Activated CD4-positive, CD25-positive, alpha-beta regulatory T cell (primary cell): ENCODE data around the gene BIVM.

Experiments
- DNase-seq, 4 experiments: peaks; one replicate each; lab custom pipeline; 2025; lab: John Stamatoyannopoulos, UW

Gene BIVM

DNA sequence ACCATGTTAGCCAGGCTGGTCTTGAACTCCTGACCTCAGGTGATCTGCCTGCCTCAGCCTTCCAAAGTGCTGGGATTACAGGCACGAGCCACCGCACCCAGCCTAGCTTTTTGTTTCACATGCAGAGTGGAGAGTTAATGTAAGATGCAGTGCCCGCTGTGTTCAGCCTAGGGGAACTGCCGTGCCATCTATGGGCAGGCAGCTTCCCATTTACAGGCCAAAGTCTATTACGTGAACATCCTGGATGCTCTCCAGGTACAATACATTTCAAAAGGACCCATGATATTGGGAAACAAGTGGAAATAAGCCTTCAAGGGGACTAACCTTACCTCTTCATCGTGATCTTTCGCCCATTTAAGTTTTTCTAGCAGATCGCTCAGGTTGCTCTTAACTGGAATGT lies 10.2 kb upstream of the BIVM start:
- DNase-seq: no peak

DNA sequence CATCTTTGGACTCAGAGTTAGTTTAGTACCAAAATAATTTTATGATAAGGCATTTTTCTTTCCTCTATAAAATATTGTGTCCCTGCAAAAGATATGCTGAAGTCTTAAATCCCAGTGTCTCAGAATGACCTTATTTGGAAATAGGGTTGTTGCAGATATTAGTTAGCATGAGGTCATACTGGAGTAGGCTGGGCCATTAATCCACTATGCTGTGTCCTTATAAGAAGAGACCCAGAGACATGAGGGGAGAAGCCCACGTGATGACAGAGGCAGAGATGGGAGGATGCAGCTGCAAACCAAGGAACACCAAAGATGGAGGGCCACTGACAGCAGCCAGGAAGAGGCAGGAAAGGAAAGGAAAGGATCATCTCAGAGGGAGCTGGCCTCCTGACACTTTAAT lies 6.5 kb upstream of the BIVM start:
- no peak for DNase-seq

DNA sequence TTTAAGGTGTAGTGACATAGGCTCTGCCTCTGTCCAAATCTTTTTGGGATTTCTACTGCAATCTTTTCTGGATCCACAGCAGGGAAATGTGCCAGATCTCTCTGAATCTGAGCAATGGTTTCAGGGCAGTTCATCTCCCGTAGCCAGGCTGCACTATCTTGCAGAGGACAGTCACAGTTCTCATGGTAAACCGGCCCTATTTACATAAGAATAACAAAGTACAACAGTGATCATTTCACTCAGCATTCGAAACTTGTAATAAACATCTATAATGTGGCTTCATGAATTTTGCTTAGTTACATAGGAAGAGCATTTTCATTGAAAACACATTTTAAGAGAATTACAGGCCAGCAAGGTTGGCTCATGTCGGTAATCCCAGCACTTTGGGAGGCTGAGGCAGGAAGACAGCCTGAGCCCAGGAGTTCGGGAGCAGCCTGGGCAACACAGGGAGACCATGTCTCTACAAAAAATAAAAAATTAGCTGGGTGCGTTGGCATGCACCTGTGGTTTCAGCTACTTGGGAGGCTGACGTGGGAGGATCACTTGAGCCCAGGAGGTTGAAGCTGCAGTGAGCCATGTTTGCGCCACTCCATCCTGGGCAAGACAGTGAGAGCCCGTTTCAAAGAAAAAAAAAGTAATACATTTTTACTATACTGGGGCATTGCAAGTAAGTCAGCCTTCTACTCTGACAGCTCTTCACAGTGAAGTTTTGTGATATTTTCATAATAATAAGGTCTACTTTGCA lies 5.1 kb upstream of the BIVM start:
- DNase-seq: no peak

DNA sequence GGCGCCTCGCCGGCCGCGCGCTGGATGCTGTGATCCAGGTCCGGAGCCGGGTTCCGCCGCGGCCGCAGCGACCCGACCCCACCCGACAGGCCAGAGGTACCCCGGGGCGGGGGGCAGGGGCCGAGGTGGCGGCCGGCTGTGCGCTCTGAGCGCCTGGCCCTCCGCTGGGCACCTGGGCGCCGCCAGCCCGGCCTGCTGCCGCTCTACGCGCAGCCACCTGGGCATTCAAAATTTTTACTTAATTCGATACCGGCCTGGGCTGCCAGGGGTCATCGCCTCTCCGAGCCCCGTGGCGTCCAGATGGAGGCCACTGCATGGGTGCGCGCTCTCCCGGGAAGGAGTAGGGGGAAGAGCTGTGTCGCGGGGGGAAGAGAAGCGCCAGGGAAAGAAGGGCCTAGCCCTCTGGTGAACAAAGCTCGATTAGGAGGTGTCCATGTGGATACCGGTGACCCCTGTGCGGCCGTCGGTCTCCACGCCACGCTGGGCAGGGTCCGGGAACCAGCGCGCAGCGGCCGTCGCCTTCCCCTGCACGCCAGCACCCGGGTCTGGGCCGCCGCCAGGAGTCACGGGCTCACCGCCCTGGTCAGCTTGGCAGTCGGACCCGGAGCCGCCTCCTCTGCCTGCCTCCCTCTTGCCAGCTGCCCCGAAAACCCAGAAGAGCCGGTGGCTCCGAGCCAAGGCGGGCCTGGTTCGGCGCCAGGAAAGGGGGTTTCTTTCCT lies 666 bp downstream of the BIVM start:
- DNase-seq: no peak

DNA sequence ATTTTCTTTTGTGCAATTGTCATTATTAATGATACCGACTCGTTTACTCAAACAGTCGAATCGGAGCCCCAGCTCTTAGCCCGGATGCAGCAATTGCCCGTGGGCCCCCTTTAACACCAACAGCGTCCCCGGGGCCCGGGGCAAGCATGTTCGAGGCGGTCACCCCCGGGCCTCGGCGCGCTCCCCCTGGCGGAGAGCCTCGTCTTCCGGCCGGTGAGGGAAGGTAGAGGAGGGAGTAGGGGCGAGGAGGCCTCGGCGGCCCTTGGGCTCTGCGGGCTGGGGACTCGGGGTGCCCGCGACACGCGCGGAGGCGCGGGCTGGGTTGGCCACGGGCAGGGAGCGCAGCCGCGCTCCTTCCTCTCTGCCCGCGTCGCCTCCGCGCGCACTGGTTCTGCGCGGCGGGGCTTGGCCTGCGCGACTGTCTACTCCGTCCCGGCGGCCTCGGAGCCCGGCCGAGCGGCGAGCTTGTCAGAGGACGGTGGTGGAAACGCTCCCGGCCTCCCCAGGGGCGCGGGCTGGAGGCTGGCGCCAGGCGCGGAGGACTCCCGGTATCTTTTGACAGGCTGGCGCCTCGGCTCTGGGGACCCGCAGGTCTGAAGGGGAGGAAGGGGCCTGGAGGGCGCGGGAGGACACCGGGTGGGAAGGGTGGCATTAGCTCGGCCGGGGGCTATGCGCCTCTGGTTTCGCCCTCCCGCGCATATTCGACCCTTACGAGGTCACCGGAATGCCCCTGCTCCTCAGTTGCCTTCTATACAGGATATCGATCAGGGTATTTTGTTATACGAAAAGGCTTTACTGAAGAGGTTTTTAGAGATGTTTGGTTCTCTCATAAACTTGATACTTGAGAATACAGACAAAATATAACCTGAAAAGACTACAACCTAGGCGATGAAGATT lies 1.5 kb downstream of the BIVM start:
- peak; percentile 67 to 71 (median 68) for DNase-seq

DNA sequence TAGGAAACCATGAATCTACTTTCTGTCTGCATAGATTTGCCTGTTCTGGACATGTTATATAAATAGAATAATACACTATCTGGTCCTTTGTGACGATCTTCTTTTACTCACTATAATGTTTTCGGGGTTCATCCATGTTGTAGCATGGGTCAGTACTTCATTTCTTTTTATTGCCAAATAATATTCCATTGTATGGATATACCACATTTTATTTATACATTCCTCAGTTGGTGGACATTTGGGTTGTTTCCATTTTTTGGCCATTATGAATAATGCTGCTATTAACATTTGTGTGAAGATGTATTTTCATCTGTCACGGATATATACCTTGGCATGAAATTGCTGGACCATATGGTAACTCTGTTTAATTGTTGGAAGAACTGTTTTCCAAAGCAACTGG lies 6.8 kb downstream of the BIVM start:
- DNase-seq: no peak

DNA sequence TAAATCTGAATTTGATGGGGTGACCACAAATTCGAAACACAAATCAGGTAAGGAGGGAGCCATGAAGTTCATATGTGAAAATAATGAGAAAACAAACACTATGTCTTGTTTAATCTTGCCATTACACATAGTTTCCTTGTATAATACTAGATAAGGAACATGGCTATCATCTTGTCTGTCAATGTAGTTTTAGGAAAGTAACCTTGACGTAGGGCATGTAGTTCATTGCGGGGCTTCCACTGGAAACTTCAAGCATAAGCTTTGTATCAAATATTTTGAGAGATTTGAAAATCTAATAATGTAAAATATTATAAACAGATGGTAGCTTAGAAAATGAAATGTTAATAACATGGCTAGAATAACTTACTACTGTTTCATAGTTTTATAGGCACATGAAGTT lies 8.8 kb downstream of the BIVM start:
- DNase-seq: no peak

DNA sequence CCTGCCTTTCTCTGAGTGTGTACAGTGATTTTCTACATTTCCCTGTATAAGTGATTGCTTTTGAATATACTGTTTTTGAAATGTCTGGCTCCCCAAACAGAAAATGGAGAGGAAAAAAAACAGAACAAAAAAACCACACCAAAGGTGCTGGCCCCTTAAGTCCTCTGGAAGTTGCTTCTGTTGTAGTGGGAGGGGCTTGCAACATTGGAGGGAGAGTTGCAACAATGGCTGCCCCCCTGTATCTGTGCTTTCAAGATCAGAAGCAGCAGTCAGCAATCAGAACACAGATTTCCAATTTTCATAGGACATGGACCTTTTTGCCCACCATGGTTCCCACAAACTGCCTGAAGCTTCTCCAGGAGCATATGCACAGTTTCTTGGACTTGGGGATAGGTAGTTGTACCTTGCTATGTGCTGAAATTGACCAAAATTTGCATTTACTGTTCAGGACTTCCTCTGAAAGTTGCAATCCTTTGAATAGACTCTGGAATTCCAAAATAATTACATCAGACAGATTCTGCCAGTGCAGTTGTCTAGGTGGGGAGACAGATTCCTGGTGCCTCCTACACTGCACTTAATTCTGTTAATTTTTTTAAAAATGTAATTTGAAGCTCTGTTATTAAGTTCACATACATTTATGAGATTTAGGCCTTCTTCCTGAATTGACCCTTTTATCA lies 13.8 kb downstream of the BIVM start:
- no peak for DNase-seq

DNA sequence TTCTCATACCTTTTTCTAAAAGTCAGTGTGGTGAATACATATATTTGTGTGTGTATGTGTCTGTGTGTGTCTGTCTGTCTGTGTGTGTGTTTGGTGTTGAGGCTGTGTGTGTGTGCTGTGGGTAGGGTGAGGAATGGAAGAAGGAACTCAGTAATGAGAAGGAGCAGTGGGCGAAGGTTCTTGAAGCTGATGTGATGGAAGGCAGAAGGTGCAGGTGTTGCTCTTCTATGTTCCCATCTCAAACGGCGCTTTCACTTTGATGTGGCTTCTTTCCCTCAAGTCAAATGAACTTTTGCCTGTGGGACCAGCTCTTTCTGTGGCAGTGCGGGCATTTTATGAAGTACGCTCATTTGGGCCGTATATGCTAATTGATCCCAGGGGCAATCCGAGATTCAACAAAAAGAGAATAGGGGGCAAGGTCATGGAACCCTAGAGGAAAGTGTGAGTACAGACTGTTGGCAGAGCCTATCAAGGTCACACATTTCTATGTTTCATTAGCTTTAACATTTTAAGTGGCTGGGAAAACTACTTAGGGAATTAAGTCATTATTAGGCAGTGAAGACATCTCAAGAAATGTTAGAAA lies 15.2 kb downstream of the BIVM start:
- no peak for DNase-seq

DNA sequence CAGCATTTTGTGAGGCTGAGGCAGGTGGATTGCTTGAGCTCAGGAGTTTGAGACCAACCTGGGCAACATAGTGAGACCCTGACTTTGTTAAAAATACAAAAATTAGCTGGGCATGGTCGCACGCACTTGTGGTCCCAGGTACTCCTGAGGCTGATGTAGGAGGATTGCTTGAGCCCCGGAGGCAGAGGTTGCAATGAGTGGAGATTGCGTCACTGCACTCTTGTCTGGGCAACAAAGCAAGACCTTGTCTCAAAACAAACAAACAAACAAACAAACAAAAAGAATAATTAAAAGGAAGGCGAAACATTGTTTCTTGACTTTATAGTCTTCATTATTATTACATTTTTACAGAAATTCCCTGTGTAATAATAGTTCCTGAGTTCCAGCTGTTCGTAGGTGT lies 15.9 kb downstream of the BIVM start:
- DNase-seq: no peak

DNA sequence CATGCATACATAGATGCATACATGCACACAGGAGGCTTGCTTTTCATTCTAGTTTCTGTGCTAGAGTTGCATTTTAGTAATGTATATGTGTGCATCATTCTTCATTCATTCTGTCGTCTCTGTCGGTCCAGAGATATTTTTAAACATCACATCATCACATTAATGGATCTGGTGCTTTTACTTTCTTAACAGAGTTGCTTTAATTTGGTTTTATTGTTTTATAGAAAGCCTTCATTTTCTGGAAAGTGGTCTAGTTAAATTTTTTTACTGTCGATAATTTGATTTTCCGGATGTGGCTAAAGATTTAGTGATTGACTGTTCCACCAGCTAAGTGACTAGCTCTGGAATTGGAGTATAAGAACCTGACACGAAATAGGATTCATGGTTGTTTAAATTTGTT lies 16.9 kb downstream of the BIVM start:
- DNase-seq: no peak

DNA sequence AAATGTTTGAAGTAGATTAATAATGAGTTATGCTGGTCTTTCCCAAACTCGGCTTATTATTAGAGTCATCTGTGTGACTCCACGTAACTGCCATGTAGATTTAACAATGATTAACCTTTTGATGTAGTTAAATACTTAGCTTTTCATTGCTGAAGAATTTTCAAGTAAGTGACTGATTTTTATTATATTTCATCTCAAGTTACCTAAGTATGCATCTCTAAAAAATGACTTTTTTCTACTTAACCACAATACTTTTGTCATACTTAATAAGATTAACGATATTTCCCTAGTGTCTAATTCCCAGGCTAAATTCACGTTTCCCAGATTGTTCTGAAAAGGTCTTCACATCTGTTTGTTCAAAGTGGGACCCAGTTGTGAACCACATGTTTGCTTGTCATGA lies 17.8 kb downstream of the BIVM start:
- no peak for DNase-seq

DNA sequence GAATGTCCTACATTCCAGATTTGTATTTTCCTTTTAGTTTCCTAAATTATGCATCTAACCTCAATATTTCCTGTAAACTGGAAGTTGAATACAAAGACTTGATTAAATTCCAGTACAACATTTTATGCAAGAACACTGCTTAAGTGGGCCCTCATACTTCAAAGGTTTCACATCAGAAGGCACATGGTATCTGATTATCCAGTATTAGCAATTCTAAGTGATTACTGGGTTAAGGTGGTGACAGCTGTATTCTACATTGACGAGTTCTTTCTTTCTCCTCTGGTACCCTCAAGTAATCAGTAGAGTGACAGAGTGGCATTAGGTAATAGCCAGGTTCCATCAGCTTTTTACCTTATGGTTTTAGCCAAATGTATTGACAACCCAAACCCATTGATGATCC lies 18.3 kb downstream of the BIVM start:
- DNase-seq: no peak

DNA sequence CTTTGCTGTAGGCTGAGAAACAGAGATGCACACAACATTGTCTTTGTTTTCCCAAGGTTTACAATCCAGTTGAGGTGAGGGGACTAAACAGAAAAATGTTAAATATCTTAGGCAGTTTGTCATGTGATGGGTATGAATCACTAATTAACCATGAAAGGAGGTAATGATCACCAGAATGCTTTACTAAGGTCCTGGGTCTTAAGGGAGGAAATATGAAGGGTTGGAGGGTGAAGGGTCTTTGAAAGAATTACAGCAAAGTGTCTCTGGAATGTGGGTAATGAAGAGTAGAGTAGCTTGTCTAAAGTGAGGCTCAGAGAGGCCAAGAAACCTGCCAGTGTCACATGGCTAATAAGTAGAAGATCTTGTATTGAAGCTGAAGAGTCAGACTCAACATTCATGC lies 19.0 kb downstream of the BIVM start:
- DNase-seq: no peak

DNA sequence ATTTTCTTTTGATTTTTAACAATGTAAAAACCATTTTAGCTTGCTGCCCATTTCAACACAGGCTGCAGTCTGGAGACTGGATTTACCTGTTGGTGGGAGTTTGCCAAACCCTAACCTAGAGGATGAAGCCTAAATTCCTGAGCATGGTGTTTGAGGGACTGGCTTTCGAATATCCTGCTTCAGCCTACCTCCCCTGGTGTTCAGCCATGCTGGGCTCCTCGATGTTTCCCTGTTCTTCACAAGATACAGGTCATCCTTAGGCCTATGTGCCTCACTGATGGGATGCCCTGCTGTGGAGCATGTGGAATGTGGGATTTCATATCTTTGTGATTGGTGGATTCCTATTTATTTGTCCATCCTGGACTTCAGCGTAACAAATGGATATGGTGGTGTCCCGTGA lies 26.5 kb downstream of the BIVM start:
- no peak for DNase-seq

DNA sequence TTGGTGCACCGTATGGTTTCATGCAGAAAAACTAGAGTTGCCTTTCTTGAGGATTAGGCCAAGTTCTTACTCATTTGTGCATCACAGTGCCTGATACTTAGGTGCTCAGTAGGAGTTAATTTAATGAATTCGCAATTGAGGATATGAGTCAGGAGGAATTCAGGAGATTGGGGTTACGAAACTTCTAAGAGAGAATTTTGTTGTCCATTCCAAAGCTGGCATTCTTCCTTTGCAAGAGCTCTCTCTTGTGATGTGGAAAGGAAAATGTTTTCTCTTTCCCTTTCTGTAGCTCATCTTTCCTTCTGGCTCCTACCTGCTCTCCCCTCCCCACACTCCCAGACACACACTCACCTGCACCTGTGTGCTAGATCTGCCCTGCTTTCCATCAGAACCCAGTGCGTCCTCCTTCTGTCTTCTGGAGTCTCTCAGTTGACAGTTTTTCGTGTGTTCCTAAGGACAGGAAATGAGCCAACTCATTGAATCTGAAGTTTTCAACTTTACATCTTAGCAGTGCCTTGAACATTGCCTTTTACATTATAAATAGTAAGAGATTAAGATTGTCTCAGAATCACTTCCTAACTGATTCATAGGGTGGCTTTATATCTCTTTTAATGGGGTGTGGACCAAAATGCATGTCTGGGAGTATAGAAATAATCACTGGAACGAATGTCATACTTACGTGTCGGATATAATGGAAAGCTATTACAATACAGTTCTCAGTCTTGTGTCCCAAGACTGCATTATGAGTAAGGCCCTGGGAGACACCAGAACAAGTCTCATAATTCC lies 27.2 kb downstream of the BIVM start:
- no peak for DNase-seq

DNA sequence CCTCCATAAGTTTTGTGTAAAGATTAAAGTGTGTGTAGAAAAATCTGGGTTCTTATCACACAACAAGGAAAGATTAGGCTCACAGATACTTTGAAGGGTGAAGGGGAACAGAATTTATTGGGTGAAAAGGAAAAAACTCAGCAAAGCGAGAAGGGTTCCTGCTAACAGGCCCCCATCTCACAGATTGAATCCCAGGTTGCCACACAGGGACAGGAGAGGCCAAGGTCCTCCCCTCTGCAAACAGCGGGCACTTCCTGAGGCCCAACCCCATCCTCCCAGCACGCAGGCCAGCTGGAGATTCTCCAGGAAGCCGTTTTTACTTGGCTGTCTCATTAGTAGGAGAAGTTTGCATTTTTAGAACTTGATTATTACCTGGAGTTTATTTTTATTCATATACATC lies 31.7 kb downstream of the BIVM start:
- DNase-seq: no peak

DNA sequence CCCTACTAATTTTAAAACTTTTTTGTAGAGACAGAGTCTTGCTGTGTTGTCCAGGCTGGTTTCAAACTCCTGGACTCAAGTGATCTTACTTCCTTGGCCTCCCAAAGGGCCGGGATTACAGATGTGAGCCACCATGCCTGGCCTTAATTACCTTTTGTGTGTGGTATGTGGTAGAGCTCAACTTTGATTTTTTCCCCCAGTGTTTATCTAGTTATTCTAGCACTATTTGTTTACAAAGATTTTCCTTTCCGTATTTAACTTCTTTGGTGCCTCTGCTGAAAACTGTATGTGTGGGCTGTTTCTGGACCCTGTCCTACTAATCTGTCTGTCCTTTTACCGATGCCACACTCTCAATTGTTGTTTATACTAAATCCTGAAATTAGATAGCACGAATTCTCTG lies 37.6 kb downstream of the BIVM start:
- no peak for DNase-seq

DNA sequence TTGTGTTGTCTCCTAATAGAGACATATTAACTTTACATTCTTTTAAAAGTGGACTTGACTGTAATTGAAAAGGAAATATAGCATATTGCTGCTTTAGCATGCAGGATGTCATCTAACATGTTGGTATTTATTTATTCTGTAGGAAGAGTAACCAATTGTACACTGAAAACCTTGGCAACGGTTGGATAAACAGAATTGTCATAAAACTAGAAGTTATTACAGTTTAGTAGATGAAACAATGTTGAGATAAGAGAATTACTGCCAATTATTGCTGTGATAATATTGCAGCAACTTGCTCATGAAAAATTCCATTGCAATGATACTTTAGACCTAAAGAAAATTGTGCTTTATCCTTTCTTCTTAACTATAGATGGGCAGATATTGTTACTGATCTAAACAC lies 39.4 kb downstream of the BIVM start:
- no peak for DNase-seq

DNA sequence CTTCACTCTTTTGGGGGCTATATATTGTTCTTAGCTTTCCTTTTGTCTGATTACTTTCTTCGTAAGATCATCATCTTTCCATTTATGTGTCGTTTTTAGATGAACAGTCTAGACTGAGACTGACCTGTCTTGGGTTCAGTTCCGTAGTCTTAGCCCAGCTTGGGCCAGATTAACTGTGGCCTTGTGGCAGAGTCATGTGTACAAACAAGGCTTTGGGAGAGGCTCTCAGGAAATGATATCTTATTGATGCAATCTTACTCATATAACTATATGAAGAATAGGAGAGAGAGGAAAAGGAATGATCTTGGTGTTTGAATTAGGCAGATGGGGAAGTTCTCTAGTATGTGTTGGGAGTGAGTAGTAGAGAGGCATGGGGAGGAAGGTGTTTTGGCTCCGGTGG lies 40.1 kb downstream of the BIVM start:
- DNase-seq: no peak

DNA sequence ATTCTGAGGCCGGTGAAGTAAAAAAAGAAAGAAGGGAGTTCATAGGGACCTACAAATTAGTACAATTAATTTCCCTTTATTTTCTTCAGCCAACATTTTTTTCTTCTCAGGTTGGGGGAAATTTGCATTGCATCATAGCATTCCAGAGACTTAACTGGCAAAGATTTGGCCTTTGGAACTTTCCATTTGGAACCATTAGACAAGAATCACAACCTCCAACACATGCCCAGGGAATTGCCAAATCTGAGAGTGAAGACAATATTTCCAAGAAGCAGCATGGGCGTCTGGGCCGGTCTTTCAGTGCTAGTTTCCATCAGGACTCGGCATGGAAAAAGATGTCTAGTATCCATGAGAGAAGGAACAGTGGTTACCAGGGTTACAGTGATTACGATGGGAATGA lies 40.5 kb downstream of the BIVM start:
- no peak for DNase-seq
